DMS53 treated with DMSO at 0.1 percent for 48 hours (cell line): ENCODE results near the gene CREM.

Source experiments
- DNase-seq: peaks from one replicate; lab custom pipeline; 2025; ENCODE audit not compliant: unreplicated experiment; lab: John Stamatoyannopoulos, UW

Gene CREM

GRCh38 chr10:35218339-35218955 is 91.8 kb downstream of the CREM start:
- DNase-seq: peak; percentile 72

- no peak for DNase-seq
Observed at GRCh38 chr10:35219292-35219691, 92.6 kb downstream of the CREM start.

- no peak for DNase-seq
Observed at GRCh38 chr10:35219891-35220890, 93.5 kb downstream of the CREM start.

DNA sequence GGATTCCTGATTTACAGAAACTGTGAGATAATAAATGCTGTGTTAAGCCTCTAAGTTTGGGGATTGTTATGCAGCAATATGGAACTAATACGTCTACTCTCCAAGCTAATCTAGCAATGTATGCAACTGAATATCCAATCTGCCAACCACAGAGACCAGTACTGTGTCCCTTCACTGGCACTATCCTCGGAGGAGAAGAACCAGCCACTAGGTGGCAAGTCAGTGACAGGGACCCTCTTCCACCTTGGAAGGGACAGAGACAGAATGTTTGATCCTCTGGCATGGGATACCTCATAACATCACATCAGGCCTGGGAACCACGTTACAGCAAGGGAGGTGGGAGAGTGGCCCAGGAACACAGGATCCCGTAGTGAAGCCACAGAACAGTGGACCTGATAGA is 96.4 kb downstream of the CREM start:
- no peak for DNase-seq

DNA sequence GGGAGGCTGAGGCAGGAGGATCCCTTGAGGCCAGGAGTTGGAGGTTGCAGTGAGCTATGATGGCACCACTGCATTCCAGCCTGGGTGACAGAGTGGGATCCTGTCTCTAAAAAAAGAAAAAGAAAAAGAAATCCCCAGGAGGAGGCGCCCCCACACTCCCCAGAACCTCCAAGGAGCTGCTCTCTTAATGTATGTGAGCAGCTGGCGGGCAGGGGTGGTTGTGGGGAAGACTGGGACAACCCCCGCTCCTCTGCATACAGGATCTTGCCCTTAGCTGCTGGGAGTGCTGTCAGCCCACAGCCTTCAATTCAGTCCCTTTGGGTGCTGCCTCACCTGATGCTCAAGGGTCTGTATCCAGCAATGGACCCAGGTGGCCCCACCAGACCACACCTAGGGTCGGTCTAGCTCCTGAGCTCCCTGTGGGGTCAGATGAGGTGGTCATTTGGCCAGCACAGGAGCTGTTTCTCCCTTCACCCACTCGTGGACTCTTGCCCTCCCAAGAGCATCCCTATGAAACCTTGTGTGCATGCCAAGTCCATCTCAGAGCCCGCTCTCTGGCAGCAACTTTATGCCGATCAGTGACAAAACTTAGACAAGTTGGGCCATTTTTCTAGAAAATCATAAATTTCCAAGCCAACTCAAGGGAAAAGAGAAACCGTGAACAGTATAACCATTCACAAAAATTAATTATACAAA is 97.5 kb downstream of the CREM start:
- DNase-seq: no peak

DNA sequence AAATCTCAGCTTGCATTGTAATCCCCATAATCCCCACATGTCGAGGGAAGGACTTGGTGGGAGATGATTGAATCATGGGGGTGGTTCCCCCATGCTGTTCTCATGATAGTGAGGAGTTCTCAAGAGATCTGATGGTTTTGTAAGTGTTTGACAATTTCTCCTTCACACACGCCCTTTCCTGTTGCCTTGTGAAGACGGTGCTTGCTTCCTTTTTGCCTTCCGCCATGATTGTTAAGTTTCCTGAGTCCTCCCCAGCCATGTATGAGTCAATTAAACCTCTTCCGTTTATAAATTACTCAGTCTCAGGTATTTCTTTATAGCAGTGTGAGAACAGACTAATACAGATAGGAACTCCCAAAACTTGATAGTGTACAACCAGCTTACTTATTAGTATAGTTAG is 98.6 kb downstream of the CREM start:
- no peak for DNase-seq

DNA sequence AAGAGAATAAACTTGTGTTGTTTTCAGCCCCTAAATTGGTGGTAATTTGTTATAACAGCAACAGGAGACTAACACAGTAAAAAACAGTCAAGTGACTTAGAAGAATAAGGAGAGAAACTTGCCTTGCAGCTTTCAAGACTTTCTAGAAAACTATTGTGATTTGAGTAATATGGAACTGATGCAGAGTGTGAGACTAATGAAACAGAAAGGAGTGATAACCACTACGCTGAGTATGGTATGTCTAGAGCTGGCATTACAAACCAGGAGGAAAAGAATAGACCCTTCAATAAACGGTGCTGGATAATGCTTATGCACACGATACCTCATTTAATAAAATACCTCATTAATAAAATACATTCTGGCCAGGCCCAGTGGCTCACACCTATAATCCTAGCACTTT is 99.9 kb downstream of the CREM start:
- DNase-seq: no peak

- DNase-seq: no peak
Observed at GRCh38 chr10:35228058-35228457, 101.4 kb downstream of the CREM start.

- DNase-seq: no peak
Observed at GRCh38 chr10:35231646-35232045, 105.0 kb downstream of the CREM start.

- no peak for DNase-seq
Observed at GRCh38 chr10:35232527-35232926, 105.9 kb downstream of the CREM start.

GRCh38 chr10:35234073-35234472 is 107.4 kb downstream of the CREM start:
- DNase-seq: no peak

DNA sequence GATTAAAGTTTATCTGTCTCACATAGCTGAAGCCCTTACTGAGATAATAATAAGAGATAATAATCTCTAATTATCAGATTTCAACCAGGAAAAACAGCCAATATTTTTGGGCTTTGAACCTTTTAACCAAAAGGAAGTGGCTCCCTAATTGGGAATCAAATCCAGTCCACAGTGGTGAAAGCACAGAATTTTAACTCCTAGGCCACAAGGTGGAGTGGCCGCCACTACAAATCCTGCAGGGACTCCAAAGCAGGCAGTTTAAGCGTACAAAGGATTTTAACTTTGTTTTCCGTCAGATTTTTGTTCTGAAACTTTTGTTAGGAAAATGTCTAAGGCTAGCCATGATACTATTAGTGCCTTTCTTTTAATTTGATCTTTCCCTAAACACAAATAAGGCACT is 110.1 kb downstream of the CREM start:
- no peak for DNase-seq

- no peak for DNase-seq
Observed at GRCh38 chr10:35237766-35238512, 111.3 kb downstream of the CREM start.

GRCh38 chr10:35244549-35244948 is 117.9 kb downstream of the CREM start:
- DNase-seq: no peak

- DNase-seq: no peak
Observed at GRCh38 chr10:35246770-35247343, 120.2 kb downstream of the CREM start.

DNA sequence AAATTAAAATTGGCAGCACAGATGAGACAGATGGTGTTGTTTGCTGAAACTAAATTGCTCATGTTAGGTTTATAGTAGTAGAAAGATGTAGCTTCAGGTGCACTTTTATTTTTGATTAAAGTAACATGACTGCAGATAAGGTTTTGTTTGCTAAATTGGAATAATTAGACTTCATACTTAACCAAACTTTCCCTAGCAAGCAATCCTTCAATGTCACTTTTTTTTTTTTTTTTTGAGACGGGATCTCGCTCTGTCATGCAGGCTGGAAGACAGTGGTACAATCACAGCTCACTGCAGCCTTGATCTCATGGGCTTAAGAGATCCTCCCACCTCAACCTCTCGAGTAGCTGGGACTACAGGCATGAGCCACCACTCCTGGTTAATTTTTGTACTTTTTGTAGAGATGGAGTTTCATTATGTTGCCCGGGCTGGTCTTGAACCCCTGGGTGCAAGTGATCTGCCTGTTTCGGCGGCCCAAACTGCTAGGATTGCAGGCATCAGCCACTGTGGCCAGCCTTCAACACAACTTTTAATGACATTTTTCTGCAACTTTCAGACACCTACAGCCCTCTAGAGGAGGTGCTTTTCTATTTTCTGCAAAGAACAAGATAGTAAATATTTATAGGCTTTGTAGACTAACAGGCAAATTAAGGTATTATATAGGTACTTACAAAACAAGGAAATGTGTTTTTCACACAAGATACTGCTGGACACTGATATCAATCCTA is 124.9 kb downstream of the CREM start:
- no peak for DNase-seq

DNA sequence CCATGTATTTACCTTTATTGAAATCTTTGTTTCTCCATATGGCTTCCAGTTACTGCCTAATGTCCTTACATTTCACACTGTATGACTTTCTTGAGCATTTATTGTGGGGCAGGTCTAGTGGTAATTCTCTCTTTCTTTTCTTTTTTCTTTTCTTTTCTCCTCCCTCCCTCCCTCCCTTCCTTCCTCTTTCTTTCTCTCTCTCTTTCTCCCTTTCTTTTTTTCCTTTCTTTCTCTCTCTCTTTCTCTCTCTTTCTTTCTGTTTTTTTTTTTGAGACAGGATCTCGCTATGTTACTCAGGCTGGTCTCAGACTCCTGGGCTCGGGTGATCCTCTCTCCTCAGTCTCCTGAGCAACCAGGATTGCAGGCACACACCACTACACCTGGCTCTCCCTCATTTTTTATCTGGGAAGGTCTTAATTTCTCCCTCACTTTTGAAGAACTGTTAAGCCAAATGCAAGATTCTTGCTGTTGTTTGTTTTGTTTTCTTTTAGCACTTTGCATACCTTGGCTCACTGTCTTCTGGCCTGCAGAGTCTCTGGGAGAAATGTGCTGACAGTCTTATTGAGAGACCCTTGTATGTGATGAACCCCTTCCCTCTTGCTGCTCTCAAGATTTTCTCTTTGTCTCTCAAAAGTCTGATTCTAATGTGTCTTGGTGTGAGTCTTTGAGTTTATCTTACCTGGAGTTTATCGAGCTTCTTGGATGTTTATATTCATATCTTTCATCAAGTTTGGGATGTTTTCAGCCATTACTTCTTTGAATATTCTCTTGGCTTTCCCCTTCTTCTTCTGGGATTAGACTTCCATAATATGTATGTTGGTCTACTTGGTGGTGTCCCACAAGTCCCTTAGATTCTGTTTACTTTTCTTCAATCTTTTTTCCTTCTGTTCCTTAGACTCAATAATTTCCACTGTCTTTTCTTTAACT is 130.7 kb downstream of the CREM start:
- DNase-seq: no peak

DNA sequence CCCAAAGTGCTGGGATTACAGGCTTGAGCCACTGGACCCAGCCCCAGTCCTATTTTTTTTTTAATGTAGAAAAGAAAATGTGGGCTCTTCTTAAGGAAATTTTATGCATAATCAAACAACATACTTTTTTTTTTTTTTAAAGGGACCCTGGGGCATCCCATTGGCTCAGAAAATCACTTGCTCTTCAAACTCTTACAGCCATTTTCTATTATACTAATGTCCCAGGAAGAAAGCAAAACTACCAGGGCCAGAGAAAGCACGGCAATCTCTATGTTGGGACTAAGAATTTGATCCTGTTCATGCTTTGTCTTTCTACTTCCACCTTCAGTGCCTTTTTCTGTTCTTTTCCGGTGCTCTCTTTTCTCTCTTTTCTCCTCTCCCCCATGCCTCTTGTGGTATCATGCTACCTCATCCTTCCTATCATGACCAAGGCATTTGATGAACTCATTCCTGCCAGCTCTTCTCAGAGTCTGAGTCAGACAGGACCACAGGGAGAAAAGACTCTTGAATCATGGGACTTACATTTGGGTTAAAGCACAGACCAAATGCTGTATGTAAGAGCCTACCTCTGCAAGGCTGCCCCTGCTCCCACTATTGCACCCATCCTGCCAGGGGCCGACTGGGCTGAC is 133.2 kb downstream of the CREM start:
- DNase-seq: no peak

GRCh38 chr10:35262436-35262835 is 135.8 kb downstream of the CREM start:
- no peak for DNase-seq
